Lower leg skin (tissue), 3 donors: ENCODE measurements around the gene THSD4.

Source experiments
- POLR2A ChIP-seq, 2 donors: fragments of 450-650 bp; IDR thresholded peaks; one replicate each; pipeline ENCODE4 v1.6.1; 2016 to 2017; ENCODE audit warnings: antibody characterized with exemption in 2 of 2, mild to moderate bottlenecking in 1 of 2, moderate library complexity in 1 of 2
- TF ChIP-seq, protein P1 (sequence below), 3 donors: fragments of 450-650 bp; IDR thresholded peaks; one replicate each; pipeline ENCODE4 v1.5.1; 2016; ENCODE audit warnings: antibody characterized with exemption in 3 of 3, mild to moderate bottlenecking in 3 of 3, moderate library complexity in 2 of 3

- TF ChIP-seq, protein P1, sequence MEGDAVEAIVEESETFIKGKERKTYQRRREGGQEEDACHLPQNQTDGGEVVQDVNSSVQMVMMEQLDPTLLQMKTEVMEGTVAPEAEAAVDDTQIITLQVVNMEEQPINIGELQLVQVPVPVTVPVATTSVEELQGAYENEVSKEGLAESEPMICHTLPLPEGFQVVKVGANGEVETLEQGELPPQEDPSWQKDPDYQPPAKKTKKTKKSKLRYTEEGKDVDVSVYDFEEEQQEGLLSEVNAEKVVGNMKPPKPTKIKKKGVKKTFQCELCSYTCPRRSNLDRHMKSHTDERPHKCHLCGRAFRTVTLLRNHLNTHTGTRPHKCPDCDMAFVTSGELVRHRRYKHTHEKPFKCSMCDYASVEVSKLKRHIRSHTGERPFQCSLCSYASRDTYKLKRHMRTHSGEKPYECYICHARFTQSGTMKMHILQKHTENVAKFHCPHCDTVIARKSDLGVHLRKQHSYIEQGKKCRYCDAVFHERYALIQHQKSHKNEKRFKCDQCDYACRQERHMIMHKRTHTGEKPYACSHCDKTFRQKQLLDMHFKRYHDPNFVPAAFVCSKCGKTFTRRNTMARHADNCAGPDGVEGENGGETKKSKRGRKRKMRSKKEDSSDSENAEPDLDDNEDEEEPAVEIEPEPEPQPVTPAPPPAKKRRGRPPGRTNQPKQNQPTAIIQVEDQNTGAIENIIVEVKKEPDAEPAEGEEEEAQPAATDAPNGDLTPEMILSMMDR (IDR thresholded peaks at IDR 0.05): no peak
- no peak for TF ChIP-seq POLR2A (IDR thresholded peaks at IDR 0.05)
These were observed 523.6 kb downstream of the THSD4 start for GRCh38 chr15:71638876-71639275.
